Mesenteric fat pad (tissue), 1 donor: ENCODE measurements around the gene TMEM119. TPM values are rescaled to one million over a fixed set of nuclear protein-coding genes. Genes with fewer than 3 reads are reported as not detected.

Experiments
- DNase-seq: peaks from one replicate; pipeline ENCODE4 v3.0.0-alpha.2; 2020; ENCODE audit warnings: low spot score
- total RNA-seq: library from RNA; stranded (reverse); fragmentation: NEBNext Ultra II Directional; extraction: Animal tissue kit (Norgen Biotek cat#: 25700); gene quantifications from one replicate; pipeline ENCODE4 v1.2.1, GENCODE V29; 2021
- donor health status: DM: yes; HTN: yes; CAD: no.

TMEM119 gene
- total RNA-seq, 1 donor from 2014 or later: 13.0 TPM

GRCh38 chr12:108616941-108617858 is 19.3 kb upstream of the TMEM119 start:
- DNase-seq: no peak

- no peak for DNase-seq
These were observed 18.5 kb upstream of the TMEM119 start for GRCh38 chr12:108616359-108616758.

- DNase-seq: no peak
These were observed 18.0 kb upstream of the TMEM119 start for GRCh38 chr12:108615918-108616317.

- DNase-seq: no peak
These were observed 16.8 kb upstream of the TMEM119 start for GRCh38 chr12:108614639-108615038.

DNA sequence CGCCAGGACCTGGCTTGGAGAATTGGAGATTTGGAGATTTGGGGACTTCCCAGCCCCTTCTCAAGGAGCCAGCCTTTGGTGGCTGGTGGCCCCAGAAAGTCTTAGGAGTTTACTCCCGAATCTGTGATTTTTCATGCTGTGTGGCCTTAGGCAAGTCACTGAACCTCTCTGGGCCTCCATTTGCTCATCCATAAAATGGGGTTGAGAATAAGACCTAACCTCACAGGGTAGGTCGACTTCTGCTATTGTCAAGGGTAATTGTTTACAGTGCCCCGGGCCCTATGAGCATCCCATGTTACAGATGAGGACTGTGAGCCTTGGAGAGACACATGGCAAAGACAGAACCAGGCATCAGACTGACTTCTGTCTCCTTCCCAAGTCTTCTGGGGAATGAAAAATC is 16.2 kb upstream of the TMEM119 start:
- no peak for DNase-seq

DNA sequence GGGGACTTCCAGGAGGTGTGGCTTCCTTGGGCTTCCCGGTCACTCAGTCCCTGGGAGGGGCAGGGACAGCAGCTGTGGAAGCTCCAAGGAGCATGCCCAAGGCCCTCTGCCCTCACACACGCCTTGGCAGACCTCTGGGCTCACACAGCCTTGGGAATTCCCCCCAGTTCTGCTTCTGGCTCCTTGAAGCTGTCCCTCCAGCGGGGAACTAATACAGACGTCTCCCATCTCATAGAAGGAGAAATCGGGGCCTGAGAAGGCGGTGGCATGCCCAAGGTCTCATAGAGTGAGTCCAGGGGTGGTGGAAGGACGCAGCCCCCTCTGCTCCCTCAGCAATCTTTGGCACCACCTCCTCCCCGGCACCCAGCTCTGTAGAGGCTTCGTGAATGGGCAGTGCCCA is 15.7 kb upstream of the TMEM119 start:
- DNase-seq: no peak

DNA sequence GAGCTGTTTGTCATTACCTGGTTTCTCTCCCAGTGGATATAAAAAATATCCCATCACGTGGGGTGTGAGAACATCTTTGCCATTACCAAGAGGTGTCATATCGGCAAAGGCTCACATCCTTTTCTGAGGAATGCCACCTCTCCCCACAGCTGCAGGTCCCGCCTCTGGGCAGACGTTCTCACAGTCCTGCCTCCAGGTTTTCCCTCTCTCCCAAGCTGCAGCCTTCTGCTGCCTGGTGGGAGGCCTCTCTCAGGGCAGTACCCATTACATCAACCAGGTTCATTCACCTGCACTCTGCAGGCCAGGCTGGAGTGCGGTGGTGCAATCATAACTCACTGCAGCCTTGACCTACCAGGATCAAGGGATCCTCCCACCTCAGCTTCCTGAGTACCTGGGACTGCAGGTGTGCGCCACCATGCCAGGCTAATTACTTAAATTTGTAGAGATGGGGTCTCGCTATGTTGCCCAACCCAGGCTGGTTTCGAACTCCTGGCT is 15.0 kb upstream of the TMEM119 start:
- no peak for DNase-seq

- no peak for DNase-seq
These were observed 14.1 kb upstream of the TMEM119 start for GRCh38 chr12:108611884-108612415.

GRCh38 chr12:108610856-108611605 is 13.1 kb upstream of the TMEM119 start:
- no peak for DNase-seq

GRCh38 chr12:108610336-108610815 is 12.5 kb upstream of the TMEM119 start:
- DNase-seq: no peak

GRCh38 chr12:108609537-108610335 is 11.9 kb upstream of the TMEM119 start:
- no peak for DNase-seq

GRCh38 chr12:108608616-108609015 is 10.7 kb upstream of the TMEM119 start:
- DNase-seq: no peak

DNA sequence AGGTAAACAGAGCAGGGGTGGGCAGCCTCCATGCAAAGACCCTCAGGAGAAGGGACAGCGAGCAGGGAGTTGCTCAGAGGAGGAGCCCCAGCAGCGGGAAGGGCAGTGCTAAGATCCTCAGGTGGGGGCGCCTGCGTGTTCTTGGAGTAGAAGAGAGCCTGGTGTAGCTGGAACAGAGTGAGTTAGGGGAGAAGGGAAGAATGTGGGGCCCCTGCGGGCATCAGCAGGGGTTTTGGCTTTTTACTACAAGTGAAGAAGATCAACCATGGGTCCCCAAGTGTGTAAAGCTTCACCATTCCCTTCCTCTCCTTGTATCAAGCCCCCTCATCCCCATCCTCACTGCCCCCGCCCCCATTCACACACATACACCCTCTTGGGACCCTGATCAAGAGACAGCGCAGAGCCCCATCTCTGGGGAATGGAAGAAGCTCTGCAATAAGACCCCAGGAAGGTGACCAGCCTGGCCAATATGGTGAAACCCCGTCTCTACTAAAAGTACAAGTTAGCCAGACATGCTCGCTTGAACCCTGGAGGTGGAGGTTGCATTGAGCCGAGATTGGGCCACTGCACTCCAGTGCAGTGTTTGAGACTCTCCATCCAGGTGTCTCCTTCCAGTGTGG is 10.2 kb upstream of the TMEM119 start:
- no peak for DNase-seq

DNA sequence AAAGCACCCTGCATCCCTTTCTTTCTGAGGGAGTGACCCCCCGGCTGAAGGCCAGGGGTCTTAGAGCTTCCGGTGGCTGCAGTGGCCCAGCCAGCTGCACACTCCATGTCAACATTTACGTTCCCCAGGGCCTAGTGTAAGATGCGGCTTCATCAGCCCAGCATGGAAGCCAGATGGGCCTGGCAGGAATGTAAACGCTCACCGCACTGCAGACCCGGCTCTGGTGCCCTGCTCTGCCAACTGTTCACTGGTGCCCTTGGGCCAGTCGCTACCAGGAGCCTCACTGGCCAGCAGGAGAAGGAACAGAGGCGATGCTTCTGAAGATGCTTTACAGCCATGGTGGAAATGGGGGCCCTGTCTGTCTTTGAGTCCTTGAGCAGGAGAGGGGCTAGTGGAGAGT is 8.6 kb upstream of the TMEM119 start:
- DNase-seq: no peak

DNA sequence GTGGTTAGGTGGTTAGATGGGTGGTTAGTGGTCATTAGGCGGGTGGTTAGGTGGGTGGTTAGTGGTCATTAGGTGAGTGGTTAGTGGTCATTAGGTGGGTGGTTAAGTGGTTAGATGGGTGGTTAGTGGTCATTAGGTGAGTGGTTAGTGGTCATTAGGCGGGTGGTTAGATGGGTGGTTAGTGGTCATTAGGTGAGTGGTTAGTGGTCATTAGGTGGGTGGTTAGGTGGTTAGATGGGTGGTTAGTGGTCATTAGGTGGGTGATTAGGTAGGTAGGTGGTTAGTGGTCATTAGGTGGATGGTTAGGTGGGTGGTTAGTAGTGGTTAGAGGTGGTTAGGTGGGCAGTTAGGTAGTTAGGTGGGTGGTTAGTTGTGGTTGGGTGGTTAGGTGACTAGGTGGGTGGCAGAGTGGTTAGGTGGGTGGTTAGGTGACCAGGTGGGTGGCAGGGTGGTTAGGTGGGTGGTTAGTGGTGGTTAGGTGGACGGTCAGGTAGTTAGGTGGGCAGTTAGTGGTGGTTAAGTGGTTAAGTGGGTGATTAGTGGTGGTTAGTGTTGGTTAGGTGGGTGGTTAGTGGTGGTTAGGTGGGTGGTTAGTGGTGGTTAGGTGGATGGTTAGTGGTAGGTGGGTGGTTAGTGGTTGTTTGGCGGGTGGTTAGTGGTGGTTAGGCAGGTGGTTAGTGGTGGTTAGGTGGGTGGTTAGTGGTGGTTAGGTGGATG is 8.0 kb upstream of the TMEM119 start:
- DNase-seq: no peak

GRCh38 chr12:108605000-108605689 is 7.3 kb upstream of the TMEM119 start:
- DNase-seq: no peak

DNA sequence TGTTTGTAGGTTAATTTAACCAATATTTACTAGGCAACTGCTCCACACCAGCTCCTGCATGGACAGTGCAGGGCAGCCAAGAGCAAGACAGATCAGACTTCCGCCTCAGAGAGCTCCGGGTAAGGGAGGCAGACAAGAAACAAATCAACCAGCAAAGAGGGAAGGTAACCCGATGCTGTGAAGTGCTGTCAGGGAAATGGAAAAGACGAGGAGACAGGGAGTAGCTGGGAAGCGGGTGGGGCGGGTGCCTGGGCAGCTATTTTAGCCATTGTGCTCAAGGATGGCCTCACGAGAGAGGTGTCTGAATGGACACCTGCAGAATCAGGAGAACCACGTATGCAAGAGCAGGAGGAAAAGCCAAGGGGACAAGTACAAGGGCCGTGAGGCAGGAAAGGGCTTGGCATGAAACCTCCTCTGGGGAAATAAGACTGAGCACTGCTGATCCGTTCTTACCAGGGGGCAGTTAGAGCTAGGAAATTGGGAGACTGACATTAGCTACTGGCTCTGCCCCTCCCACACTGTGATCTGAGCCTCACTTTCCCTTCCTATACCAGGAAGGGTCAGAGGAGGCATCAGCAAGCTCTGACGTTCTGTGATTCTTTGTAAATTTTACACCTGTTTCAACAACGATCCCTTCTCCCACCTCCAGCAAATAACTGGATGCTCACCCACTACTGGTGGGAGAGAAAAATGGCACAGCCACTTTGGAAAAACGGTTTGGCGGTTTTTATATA is 6.5 kb upstream of the TMEM119 start:
- no peak for DNase-seq

DNA sequence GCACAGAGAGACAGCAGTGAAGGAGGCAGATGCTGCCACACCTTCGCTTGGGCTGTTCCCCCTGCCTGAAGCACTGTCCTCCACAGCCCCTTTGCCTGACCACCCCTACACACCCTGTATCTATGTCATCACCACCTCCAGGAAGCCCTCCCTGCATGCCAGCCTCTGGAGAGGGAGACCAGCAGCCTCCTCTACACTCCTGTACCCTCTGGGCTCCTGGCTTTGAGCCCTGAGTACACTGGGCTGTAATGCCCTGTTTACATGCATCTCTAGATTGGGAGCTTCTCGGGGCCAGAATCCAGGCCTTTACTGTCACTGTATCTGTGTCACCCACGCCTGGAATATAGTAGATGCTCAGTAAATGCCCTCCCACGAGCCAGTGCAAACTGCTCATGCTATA is 5.9 kb upstream of the TMEM119 start:
- DNase-seq: no peak
